Neural cell (in vitro differentiated cells): ENCODE data around the gene MPC2. TPM values are rescaled to one million over a fixed set of nuclear protein-coding genes. Genes with fewer than 3 reads are reported as not detected.
"Not testable (repeated sequence)": the region's sequence is repeated elsewhere in the genome, so short reads cannot be mapped to it uniquely, and the experiment has no call there.

Experiments used
- H2AFZ ChIP-seq: fragments of 200-600, 300-800 bp; sonication (generic), shearing (Covaris generic); 2 replicates; pipeline ENCODE4 v1.6.0; 2014; ENCODE audit warnings: low read depth, mild to moderate bottlenecking, antibody characterized with exemption, low read length, moderate library complexity
- H3F3A ChIP-seq: fragments of 200-600 bp; shearing (Covaris generic); 2 replicates; pipeline ENCODE4 v1.6.1; 2016; ENCODE audit warnings: mild to moderate bottlenecking, moderate library complexity, mixed read lengths, antibody characterized with exemption, low read length; ENCODE audit not compliant: insufficient read depth, poor library complexity, severe bottlenecking
- H3K27ac ChIP-seq: fragments of 200-600, 300-800 bp; sonication (generic), shearing (Covaris generic); 2 replicates; pipeline ENCODE4 v1.5.1; 2014; ENCODE audit warnings: mild to moderate bottlenecking, low read length, moderate library complexity
- H3K27me3 ChIP-seq: fragments of 300-800, 200-600 bp; sonication (generic), shearing (Covaris generic); 2 replicates; pipeline ENCODE4 v1.6.0; 2014; ENCODE audit warnings: mild to moderate bottlenecking, low read depth, low read length, moderate library complexity; ENCODE audit not compliant: insufficient read depth
- H3K36me3 ChIP-seq: fragments of 300-800, 200-600 bp; sonication (generic), shearing (Covaris generic); 2 replicates; pipeline ENCODE4 v1.5.1; 2014; ENCODE audit warnings: mild to moderate bottlenecking, antibody characterized with exemption, low read length, moderate library complexity; ENCODE audit not compliant: insufficient read depth
- H3K4me2 ChIP-seq: fragments of 300-800, 200-600 bp; sonication (generic), shearing (Covaris generic); 2 replicates; pipeline ENCODE4 v1.6.0; 2014; ENCODE audit warnings: mild to moderate bottlenecking, low read length
- H3K4me3 ChIP-seq: fragments of 300-800, 200-600 bp; sonication (generic), shearing (Covaris generic); 2 replicates; pipeline ENCODE4 v1.5.1; 2014; ENCODE audit warnings: mild to moderate bottlenecking, low read length, moderate library complexity
- H3K79me2 ChIP-seq: fragments of 200-600 bp; shearing (Covaris generic); replicated peaks from 2 replicates; pipeline ENCODE4 v1.6.0; 2014; ENCODE audit warnings: mild to moderate bottlenecking, low read length, moderate library complexity; ENCODE audit not compliant: insufficient read depth
- H3K9ac ChIP-seq: fragments of 300-800, 200-600 bp; sonication (generic), shearing (Covaris generic); 2 replicates; pipeline ENCODE4 v1.6.1; 2016; ENCODE audit warnings: mild to moderate bottlenecking, low read length, mixed read lengths
- H3K9me2 ChIP-seq: fragments of 200-600 bp; shearing (Covaris generic); 2 replicates; pipeline ENCODE4 v1.6.1; 2016; ENCODE audit warnings: mild to moderate bottlenecking, low read length, mixed read lengths; ENCODE audit not compliant: insufficient read depth
- H3K9me3 ChIP-seq: fragments of 200-600, 300-800 bp; sonication (generic), shearing (Covaris generic); 2 replicates; pipeline ENCODE4 v1.6.1; 2016; ENCODE audit warnings: mild to moderate bottlenecking, mixed run types, low read length, moderate library complexity, mixed read lengths
- H4K20me1 ChIP-seq: fragments of 200-600 bp; shearing (Covaris generic); 2 replicates; pipeline ENCODE4 v1.6.1; 2016; ENCODE audit warnings: mild to moderate bottlenecking, mixed run types; ENCODE audit not compliant: insufficient read depth
- EP300 ChIP-seq: fragments of 450-650 bp; conservative IDR thresholded peaks from 2 replicates; pipeline ENCODE4 v1.6.1; 2014; ENCODE audit warnings: antibody characterized with exemption, mild to moderate bottlenecking, moderate library complexity; ENCODE audit not compliant: poor library complexity, severe bottlenecking
- EZH2 ChIP-seq: fragments of 200-600, 300-800 bp; shearing (Covaris generic), sonication (generic); IDR thresholded peaks from 2 replicates; pipeline ENCODE4 v1.6.1; 2014; ENCODE audit warnings: antibody characterized with exemption, low read length, borderline replicate concordance, mild to moderate bottlenecking; ENCODE audit not compliant: insufficient read depth, poor library complexity, severe bottlenecking
- RAD21 ChIP-seq: fragments of 450-650 bp; conservative IDR thresholded peaks from 2 replicates; pipeline ENCODE4 v1.6.1; 2014; ENCODE audit warnings: antibody characterized with exemption, mild to moderate bottlenecking, moderate library complexity
- REST ChIP-seq: IDR thresholded peaks from 2 replicates; pipeline ENCODE4 v1.6.1; 2012; ENCODE audit warnings: borderline replicate concordance
- SMC3 ChIP-seq: fragments of 450-650 bp; conservative IDR thresholded peaks from 2 replicates; pipeline ENCODE4 v1.6.1; 2014; ENCODE audit warnings: antibody characterized with exemption, mild to moderate bottlenecking, moderate library complexity; ENCODE audit not compliant: poor library complexity
- TAF1 ChIP-seq: IDR thresholded peaks from 2 replicates; pipeline ENCODE4 v1.6.1; 2012; ENCODE audit warnings: low read depth
- polyA plus RNA-seq: library from polyadenylated mRNA; depleted of rRNA; stranded (reverse); fragments of >200 nt; gene quantifications from 2 replicates; pipeline ENCODE4 v1.2.3, GENCODE V29; 2014
- TF ChIP-seq, protein P1 (sequence below): fragments of 450-650 bp; IDR thresholded peaks from 2 replicates; pipeline ENCODE4 v1.5.1; 2014; ENCODE audit warnings: antibody characterized with exemption, mild to moderate bottlenecking, moderate library complexity; ENCODE audit not compliant: poor library complexity, severe bottlenecking

MPC2 gene
- polyA plus RNA-seq, 1 donor from 2014 or later = 104 TPM

DNA sequence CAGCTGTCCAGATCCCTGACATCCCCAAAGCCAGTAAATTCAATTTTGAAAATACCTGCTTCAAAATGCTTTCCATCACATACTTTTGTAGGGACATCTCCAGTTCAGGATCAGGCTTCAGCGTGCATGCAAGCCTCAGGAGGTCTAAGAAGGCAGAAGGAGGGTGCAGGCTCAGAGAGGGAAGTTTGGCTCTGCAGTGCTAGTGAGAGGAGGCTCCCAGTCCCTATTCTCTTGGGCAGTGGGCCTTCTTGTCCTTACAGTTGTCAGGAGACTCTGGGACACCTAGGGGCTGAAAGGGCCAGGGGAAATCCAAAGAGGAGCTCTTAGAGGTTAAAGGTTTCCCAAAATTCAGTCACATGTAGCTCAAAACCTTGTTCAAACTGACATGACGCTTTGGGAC is 43.1 kb downstream of the MPC2 start:
- H4K20me1 ChIP-seq = no peaks in the 10 kb centered on the region
- no peaks in the 10 kb centered on the region for H3F3A ChIP-seq
- TF ChIP-seq REST (no peak), EP300 (no peak), TAF1 (no peak), RAD21 (no peak), SMC3 (no peak), EZH2 (no peak)
- TF ChIP-seq, protein P1, sequence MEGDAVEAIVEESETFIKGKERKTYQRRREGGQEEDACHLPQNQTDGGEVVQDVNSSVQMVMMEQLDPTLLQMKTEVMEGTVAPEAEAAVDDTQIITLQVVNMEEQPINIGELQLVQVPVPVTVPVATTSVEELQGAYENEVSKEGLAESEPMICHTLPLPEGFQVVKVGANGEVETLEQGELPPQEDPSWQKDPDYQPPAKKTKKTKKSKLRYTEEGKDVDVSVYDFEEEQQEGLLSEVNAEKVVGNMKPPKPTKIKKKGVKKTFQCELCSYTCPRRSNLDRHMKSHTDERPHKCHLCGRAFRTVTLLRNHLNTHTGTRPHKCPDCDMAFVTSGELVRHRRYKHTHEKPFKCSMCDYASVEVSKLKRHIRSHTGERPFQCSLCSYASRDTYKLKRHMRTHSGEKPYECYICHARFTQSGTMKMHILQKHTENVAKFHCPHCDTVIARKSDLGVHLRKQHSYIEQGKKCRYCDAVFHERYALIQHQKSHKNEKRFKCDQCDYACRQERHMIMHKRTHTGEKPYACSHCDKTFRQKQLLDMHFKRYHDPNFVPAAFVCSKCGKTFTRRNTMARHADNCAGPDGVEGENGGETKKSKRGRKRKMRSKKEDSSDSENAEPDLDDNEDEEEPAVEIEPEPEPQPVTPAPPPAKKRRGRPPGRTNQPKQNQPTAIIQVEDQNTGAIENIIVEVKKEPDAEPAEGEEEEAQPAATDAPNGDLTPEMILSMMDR = no peak
- no peak overlapping the region for H3K27ac ChIP-seq
- no peaks in the 10 kb centered on the region for H3K27me3 ChIP-seq
- H3K4me3 ChIP-seq = no peak overlapping the region
- no peak overlapping the region for H2AFZ ChIP-seq
- H3K9me2 ChIP-seq = no peaks in the 10 kb centered on the region
- H3K9ac ChIP-seq = no peak overlapping the region
- H3K79me2 ChIP-seq = no peaks in the 10 kb centered on the region
- no peak overlapping the region for H3K4me2 ChIP-seq
- no peaks in the 10 kb centered on the region for H3K9me3 ChIP-seq
- no peaks in the 10 kb centered on the region for H3K36me3 ChIP-seq

- no peaks in the 10 kb centered on the region for H3K9me2 ChIP-seq
- H3K9ac ChIP-seq = no peak overlapping the region
- H3K79me2 ChIP-seq = no peaks in the 10 kb centered on the region
- H3K27ac ChIP-seq = no peak overlapping the region
- TF ChIP-seq RAD21 (no peak), REST (no peak)
- H3K9me3 ChIP-seq = no peaks in the 10 kb centered on the region
- H3F3A ChIP-seq = no peaks in the 10 kb centered on the region
- no peaks in the 10 kb centered on the region for H3K27me3 ChIP-seq
- H3K4me2 ChIP-seq = no peak overlapping the region
- no peaks in the 10 kb centered on the region for H3K36me3 ChIP-seq
- H3K4me3 ChIP-seq = no peak overlapping the region
- H2AFZ ChIP-seq = no peak overlapping the region
- H4K20me1 ChIP-seq = no peaks in the 10 kb centered on the region
These were observed 46.5 kb downstream of the MPC2 start for GRCh38 chr1:167890400-167890799.

DNA sequence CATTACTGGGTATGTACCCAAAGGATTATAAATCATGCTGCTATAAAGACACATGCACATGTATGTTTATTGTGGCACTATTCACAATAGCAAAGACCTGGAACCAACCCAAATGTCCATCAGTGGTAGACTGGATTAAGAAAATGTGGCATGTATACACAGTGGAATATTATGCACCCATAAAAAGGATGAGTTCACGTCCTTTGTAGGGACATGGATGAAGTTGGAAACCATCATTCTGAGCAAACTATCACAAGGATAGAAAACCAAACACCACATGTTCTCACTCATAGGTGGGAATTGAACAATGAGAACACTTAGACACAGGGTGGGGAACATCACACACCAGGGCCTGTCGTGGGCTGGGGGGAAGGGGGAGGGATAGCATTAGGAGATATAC is 49.7 kb downstream of the MPC2 start:
- not testable (repeated sequence) for H3K36me3 ChIP-seq, H3K27ac ChIP-seq, H2AFZ ChIP-seq, H4K20me1 ChIP-seq, H3K4me2 ChIP-seq, H3K9me3 ChIP-seq, H3K27me3 ChIP-seq, H3K79me2 ChIP-seq, H3K9ac ChIP-seq, H3K9me2 ChIP-seq, H3F3A ChIP-seq, H3K4me3 ChIP-seq
